ENCODE data around the gene UGT1A10.

DNA sequence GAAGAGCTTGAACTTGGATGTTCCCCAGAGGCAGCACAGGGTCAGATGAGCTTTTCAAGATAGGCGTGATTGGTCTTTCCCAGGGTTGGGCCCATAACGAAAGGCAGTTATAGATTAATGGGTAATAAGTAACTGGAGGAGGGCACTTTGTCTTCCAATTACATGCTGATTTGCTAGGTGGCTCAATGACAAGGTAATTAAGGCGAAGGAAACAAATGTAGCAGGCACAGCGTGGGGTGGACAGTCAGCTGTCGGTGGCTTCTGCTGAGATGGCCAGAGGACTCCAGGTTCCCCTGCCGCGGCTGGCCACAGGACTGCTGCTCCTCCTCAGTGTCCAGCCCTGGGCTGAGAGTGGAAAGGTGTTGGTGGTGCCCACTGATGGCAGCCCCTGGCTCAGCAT lies 82.3 kb downstream of the UGT1A10 start, which contains the start of gene UGT1A4:
- TF ChIP-seq, protein P1, sequence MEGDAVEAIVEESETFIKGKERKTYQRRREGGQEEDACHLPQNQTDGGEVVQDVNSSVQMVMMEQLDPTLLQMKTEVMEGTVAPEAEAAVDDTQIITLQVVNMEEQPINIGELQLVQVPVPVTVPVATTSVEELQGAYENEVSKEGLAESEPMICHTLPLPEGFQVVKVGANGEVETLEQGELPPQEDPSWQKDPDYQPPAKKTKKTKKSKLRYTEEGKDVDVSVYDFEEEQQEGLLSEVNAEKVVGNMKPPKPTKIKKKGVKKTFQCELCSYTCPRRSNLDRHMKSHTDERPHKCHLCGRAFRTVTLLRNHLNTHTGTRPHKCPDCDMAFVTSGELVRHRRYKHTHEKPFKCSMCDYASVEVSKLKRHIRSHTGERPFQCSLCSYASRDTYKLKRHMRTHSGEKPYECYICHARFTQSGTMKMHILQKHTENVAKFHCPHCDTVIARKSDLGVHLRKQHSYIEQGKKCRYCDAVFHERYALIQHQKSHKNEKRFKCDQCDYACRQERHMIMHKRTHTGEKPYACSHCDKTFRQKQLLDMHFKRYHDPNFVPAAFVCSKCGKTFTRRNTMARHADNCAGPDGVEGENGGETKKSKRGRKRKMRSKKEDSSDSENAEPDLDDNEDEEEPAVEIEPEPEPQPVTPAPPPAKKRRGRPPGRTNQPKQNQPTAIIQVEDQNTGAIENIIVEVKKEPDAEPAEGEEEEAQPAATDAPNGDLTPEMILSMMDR (IDR thresholded peaks at IDR 0.05) = no peak
- no peak for TF ChIP-seq EZH2 (IDR thresholded peaks at IDR 0.05; ENCODE audit: borderline replicate concordance, insufficient read depth, low read depth, low read length, poor library complexity, severe bottlenecking)
